ENCODE results near the gene RICTOR. TPM values are rescaled to one million over a fixed set of nuclear protein-coding genes. Genes with fewer than 3 reads are reported as not detected.

RICTOR gene
- total and polyA plus RNA-seq, 9 of the 15 experiments (the other 6 are each of a cell fraction or from before 2014, with no cell fraction given), result 13.9 to 46.6 (median 22.6) TPM

- TF ChIP-seq PREB (CRISPR knock-in tag; IDR thresholded peaks at IDR 0.05) (0 out of 2 replicates have a peak, but pooled peaks have one; percentile 14), AFF4 (CRISPR knock-in tag; IDR thresholded peaks at IDR 0.05) (peak; percentile 86), ZBTB7A (IDR thresholded peaks at IDR 0.05; ENCODE audit: borderline replicate concordance, control insufficient read depth, low read depth, low read length) (peak; percentile 76; the same call in 1 of the 2 replicates), ZBTB1 (CRISPR knock-in tag; IDR thresholded peaks at IDR 0.05; ENCODE audit: borderline replicate concordance, low read depth) (0 out of 2 replicates have a peak, but pooled peaks have one; percentile 61), RNF219 (CRISPR knock-in tag; IDR thresholded peaks at IDR 0.05) (no peak), SAP30 (IDR thresholded peaks at IDR 0.05; ENCODE audit: borderline replicate concordance, insufficient read depth, low read depth, low read length, poor library complexity, severe bottlenecking) (peak; percentile 40), NR3C1 (CRISPR knock-in tag; IDR thresholded peaks at IDR 0.05) (0 out of 2 replicates have a peak, but pooled peaks have one; percentile 38), GATAD2B (IDR thresholded peaks at IDR 0.05; ENCODE audit: borderline replicate concordance) (peak; percentile 66; the same call in 1 of the 2 replicates), SRSF1 (IDR thresholded peaks at IDR 0.05; ENCODE audit: low read depth, low read length) (no peak), RBBP5 (IDR thresholded peaks at IDR 0.05; ENCODE audit: borderline replicate concordance, insufficient read depth, low read length, poor library complexity, severe bottlenecking) (peak; percentile 20), NR2C2 (CRISPR knock-in tag; IDR thresholded peaks at IDR 0.05) (no peak), NR2C2 (tag; IDR thresholded peaks at IDR 0.05) (0 out of 2 replicates have a peak, but pooled peaks have one; percentile 30), ZC3H8 (IDR thresholded peaks at IDR 0.05) (no peak), COPS2 (conservative IDR thresholded peaks at IDR 0.05) (no peak), POLR2G (IDR thresholded peaks at IDR 0.05; ENCODE audit: low read depth, low read length) (peak; percentile 12; the same call in 1 of the 2 replicates), TFAM (CRISPR knock-in tag; conservative IDR thresholded peaks at IDR 0.05) (no peak), LCOR (CRISPR knock-in tag; IDR thresholded peaks at IDR 0.05) (peak; percentile 7; the same call in 1 of the 2 replicates), E2F6 (IDR thresholded peaks at IDR 0.05; ENCODE audit: borderline replicate concordance in 1 of 2, extremely low read depth in 1 of 2, insufficient read depth in 1 of 2, insufficient read length in 1 of 2, low read depth in 1 of 2, low read length in 1 of 2, poor library complexity in 1 of 2, severe bottlenecking in 1 of 2) (peak in 1 of 2 experiments; percentile 69), ZNF766 (CRISPR knock-in tag; conservative IDR thresholded peaks at IDR 0.05) (0 out of 2 replicates have a peak, but pooled peaks have one; percentile 27)
Measured at GRCh38 chr5:39073767-39074016, 507 bp downstream of the RICTOR start (continued).
